Stomach (tissue), 9 donors: Measurements from ENCODE around the gene ICE1. TPM values are rescaled to one million over a fixed set of nuclear protein-coding genes. Genes with fewer than 3 reads are reported as not detected.
"Not testable (repeated sequence)": the region's sequence is repeated elsewhere in the genome, so short reads cannot be mapped to it uniquely, and the experiment has no call there.

ENCODE experiments used
- DNase-seq, 2 donors: peaks; one replicate each; pipeline versions ENCODE4 v3.0.0 to v3.0.0-alpha.2; 2013 to 2019
- H3K27ac ChIP-seq, 5 donors: fragments of 200-600 bp in 4 of 5; sonication (generic) in 4 of 5; one replicate each; pipeline ENCODE4 v1.5.1; 2013 to 2019; ENCODE audit warnings: mild to moderate bottlenecking in 1 of 5, moderate library complexity in 1 of 5
- H3K27me3 ChIP-seq, 3 donors: fragments of 200-600 bp; sonication (generic); one replicate each; pipeline ENCODE4 v1.5.1; 2017 to 2019; ENCODE audit warnings: mixed run types in 1 of 3
- H3K36me3 ChIP-seq, 4 donors: fragments of 200-600 bp; sonication (generic); 1 replicate in 3 of 4; 2 replicates in 1 of 4; pipeline ENCODE4 v1.5.1; 2016 to 2019
- H3K4me1 ChIP-seq, 4 donors: fragments of 200-600 bp; sonication (generic); one replicate each; pipeline ENCODE4 v1.5.1; 2016 to 2019
- H3K4me3 ChIP-seq, 4 donors: fragments of 200-600 bp; sonication (generic) in 3 of 4; one replicate each; pipeline ENCODE4 v1.5.1; 2016 to 2019; ENCODE audit warnings: mild to moderate bottlenecking in 1 of 4
- H3K9me3 ChIP-seq, 4 donors: fragments of 200-600 bp; sonication (generic); one replicate each; pipeline ENCODE4 v1.5.1; 2016 to 2019
- EP300 ChIP-seq: sonication (generic); formaldehyde crosslinking; IDR thresholded peaks from one replicate; pipeline ENCODE4 v1.6.1; 2017; ENCODE audit warnings: antibody characterized with exemption
- POLR2A ChIP-seq, 4 donors: fragments of 450-650 bp; IDR thresholded peaks; one replicate each; pipeline ENCODE4 v1.6.1; 2016; ENCODE audit warnings: antibody characterized with exemption in 4 of 4, control low read depth in 2 of 4, mild to moderate bottlenecking in 1 of 4, moderate library complexity in 1 of 4
- POLR2AphosphoS5 ChIP-seq, 3 donors: sonication (generic); formaldehyde crosslinking; IDR thresholded peaks; one replicate each; pipeline ENCODE4 v1.6.1; 2016; ENCODE audit warnings: antibody characterized with exemption in 3 of 3
- WGBS, 5 donors: extraction: QIAGEN DNeasy Blood & Tissue Kit in 3 of 5; methylation state at CpG; one replicate each; pipeline versions ENCODE4 v1.1.5 to v1.1.7; 2013 to 2018; 5-methylcytosine and 5-hydroxymethylcytosine counted together
- intact Hi-C: fragments of 100-400 bp; cut with DNase I; formaldehyde crosslinking; loops from one replicate; pipeline ENCODE4 v1.15.1; 2023; ENCODE audit warnings: low total_unique reads
- polyA plus RNA-seq, 3 donors: library from polyadenylated mRNA; stranded (reverse); fragments of 200-250 nt; gene quantifications; one replicate each; pipeline ENCODE4 v1.2.3, GENCODE V29; 2013
- total RNA-seq, 5 donors: library from RNA; depleted of rRNA; stranded (reverse); fragments of >200 nt; gene quantifications; one replicate each; pipeline versions ENCODE4 v1.1.0 to v1.2.3, GENCODE V29; 2014 to 2016
- TF ChIP-seq, protein P1 (sequence below), 7 experiments: fragments of 450-650 bp in 4 of 7; fragments of 200-600 bp in 3 of 7; sonication (generic) in 3 of 7; IDR thresholded peaks; one replicate each; pipeline ENCODE4 v1.5.1; 2016 to 2019; ENCODE audit warnings: antibody characterized with exemption in 7 of 7, control low read depth in 2 of 7, mild to moderate bottlenecking in 1 of 7
- donor health status: healthy with polysubstance abuse.
- donor health status: Bipolar disorder and iron deficiency.
- donor health status: healthy.

Gene ICE1
- total and polyA plus RNA-seq, 8 donors, result 4.0 to 44.1 (median 16.7) TPM

- H3K27me3 ChIP-seq, result no peaks in the 10 kb centered on the region
- no peak overlapping the region for H3K4me3 ChIP-seq
- WGBS, 5 donors, result 85 to 97% (median 92%) methylated on average over 5 of the region's 5 CpGs
- H3K4me1 ChIP-seq, result no peaks in the 10 kb centered on the region
- H3K36me3 ChIP-seq, result no peaks in the 10 kb centered on the region
- DNase-seq, result no peak
- TF ChIP-seq EP300, result no peak
- no peak for TF ChIP-seq POLR2A (IDR thresholded peaks at IDR 0.05)
- TF ChIP-seq, protein P1, sequence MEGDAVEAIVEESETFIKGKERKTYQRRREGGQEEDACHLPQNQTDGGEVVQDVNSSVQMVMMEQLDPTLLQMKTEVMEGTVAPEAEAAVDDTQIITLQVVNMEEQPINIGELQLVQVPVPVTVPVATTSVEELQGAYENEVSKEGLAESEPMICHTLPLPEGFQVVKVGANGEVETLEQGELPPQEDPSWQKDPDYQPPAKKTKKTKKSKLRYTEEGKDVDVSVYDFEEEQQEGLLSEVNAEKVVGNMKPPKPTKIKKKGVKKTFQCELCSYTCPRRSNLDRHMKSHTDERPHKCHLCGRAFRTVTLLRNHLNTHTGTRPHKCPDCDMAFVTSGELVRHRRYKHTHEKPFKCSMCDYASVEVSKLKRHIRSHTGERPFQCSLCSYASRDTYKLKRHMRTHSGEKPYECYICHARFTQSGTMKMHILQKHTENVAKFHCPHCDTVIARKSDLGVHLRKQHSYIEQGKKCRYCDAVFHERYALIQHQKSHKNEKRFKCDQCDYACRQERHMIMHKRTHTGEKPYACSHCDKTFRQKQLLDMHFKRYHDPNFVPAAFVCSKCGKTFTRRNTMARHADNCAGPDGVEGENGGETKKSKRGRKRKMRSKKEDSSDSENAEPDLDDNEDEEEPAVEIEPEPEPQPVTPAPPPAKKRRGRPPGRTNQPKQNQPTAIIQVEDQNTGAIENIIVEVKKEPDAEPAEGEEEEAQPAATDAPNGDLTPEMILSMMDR (IDR thresholded peaks at IDR 0.05), result no peak
- no peak for TF ChIP-seq POLR2AphosphoS5 (IDR thresholded peaks at IDR 0.05)
- intact Hi-C loops, result loop anchor here (10.0 kb wide), 1 partner anchor 530 kb away; no protein-coding TSS in a partner anchor
- H3K27ac ChIP-seq, result no peak overlapping the region
- peaks cover 0 to 11% (median 2%) of the 10 kb centered on the region in 4 donors for H3K9me3 ChIP-seq
Observed at GRCh38 chr5:5404381-5404780, 18.1 kb upstream of the ICE1 start.

DNA sequence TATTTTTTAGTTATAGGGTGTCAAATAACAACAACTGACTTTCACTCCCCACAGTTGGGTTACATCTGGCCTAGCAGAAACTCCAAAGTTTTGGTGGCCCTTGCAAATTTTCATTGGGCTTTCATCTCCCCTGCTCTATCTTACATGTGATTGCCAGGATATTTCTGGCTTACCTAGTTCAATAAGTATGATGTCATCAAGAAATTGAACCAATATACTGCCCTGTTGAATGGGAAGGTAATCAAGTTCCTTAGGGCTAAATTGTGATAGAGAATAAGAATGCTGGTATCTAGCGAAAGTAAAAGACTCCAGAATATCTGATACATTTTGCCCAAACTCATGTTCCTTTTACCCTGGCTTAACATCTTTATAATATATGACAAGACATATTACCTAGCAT lies 17.0 kb upstream of the ICE1 start:
- Histone ChIP-seq H3K4me3 (no peak overlapping the region), H3K36me3 (no peaks in the 10 kb centered on the region), H3K27me3 (no peaks in the 10 kb centered on the region), H3K4me1 (no peaks in the 10 kb centered on the region), H3K27ac (no peak overlapping the region), H3K9me3 (peaks cover 0 to 12% (median 4%) of the 10 kb centered on the region in 4 donors)
- 95 to 98% (median 97%) methylated on average over 1 of the region's 1 CpG for WGBS, 5 donors
- DNase-seq, result no peak
- no peak for TF ChIP-seq POLR2AphosphoS5 (IDR thresholded peaks at IDR 0.05)
- no peak for TF ChIP-seq EP300
- intact Hi-C loops, result loop anchor here (10.0 kb wide), 1 partner anchor 531 kb away; no protein-coding TSS in a partner anchor

DNA sequence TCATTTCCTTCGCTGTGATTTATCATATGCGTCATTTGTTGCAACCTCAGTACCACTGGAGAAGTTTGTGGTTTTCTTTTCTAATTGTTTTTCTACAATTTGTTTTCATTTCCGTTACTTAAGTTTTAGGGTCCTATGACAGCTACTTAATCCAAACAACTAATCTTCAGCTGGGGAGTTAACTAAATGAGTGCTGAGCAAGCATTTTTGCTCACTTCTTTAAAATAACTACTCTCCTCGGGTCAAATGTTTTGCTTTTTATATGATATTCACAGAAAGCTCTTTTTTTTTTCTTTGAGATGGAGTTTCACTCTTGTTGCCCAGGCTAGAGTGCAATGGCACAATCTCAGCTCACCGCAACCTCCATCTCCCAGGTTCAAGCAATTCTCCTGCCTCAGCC lies 14.6 kb upstream of the ICE1 start:
- 89 to 91% (median 90%) methylated on average over 5 of the region's 5 CpGs for WGBS, 5 donors
- DNase-seq, result no peak
- Histone ChIP-seq H3K9me3 (peaks cover 0 to 12% (median 4%) of the 10 kb centered on the region in 4 donors), H3K27me3 (no peaks in the 10 kb centered on the region), H3K27ac (no peak overlapping the region), H3K4me3 (no peak overlapping the region), H3K36me3 (no peaks in the 10 kb centered on the region), H3K4me1 (no peaks in the 10 kb centered on the region)
- TF ChIP-seq POLR2A (IDR thresholded peaks at IDR 0.05), result no peak
- TF ChIP-seq EP300, result no peak
- TF ChIP-seq, protein P1 (IDR thresholded peaks at IDR 0.05), result no peak
- TF ChIP-seq POLR2AphosphoS5 (IDR thresholded peaks at IDR 0.05), result no peak
- intact Hi-C loops, result loop anchor here (10.0 kb wide), 1 partner anchor 533 kb away; no protein-coding TSS in a partner anchor

DNA sequence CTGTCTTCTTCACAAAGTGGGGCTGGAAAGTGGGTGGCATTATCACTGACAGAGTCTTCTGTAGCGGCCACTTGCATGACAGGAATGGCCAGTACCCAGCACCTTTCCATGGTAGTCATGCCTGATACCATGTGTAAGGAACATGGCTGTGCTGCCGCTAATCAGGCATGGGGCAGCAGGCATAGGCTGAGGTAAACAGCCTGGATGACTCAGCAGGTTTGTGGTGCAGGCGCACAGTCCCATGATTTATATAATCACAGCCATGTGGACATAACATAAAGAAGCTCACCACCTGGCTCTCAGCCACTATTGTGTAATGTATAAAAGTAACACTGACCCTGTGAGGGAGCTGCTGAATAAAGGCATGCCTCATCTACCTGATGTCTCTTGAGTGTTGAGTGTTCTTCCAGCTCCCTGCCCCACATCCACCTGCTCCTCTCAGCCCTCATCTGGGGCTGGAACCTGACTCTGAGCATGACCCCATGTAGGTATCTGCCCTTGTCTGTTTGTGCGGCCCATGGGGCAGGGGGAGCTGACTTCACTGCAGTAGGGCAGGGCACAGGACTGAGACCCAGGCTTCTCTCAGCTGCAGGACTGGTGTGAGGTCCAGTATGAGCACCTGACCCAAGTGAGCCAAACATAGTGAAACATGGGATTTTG lies 13.2 kb upstream of the ICE1 start:
- no peak for DNase-seq
- 93 to 100% (median 96%) methylated on average over 4 of the region's 4 CpGs for WGBS, 5 donors
- peaks cover 0 to 12% (median 4%) of the 10 kb centered on the region in 4 donors for H3K9me3 ChIP-seq
- TF ChIP-seq POLR2A (IDR thresholded peaks at IDR 0.05), result no peak
- TF ChIP-seq, protein P1 (IDR thresholded peaks at IDR 0.05), result no peak
- no peak for TF ChIP-seq POLR2AphosphoS5 (IDR thresholded peaks at IDR 0.05)
- no peak for TF ChIP-seq EP300
- no peaks in the 10 kb centered on the region for H3K4me1 ChIP-seq
- H3K4me3 ChIP-seq, result no peak overlapping the region
- intact Hi-C loops, result loop anchor here (10.0 kb wide), 1 partner anchor 534 kb away; no protein-coding TSS in a partner anchor
- H3K36me3 ChIP-seq, result no peaks in the 10 kb centered on the region
- H3K27me3 ChIP-seq, result no peaks in the 10 kb centered on the region
- H3K27ac ChIP-seq, result no peak overlapping the region

DNA sequence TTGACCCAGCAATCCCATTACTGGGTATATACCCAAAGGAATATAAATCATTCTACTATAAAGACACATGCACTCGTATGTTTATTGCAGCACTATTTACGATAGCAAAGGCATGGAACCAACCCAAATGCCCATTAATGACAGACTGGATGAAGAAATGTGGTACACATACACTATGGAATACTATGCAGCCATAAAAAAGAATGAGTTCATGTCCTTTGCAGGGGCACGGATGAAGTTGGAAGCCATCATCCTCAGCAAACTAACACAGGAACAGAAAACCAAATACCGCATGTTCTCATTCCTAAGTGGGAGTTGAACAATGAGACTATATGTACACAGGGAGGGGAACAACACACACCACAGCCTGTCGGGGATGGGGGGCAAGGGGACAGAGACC lies 8.6 kb upstream of the ICE1 start:
- DNase-seq, intact Hi-C loops, H3K36me3 ChIP-seq, H3K27ac ChIP-seq, H3K27me3 ChIP-seq, H3K4me1 ChIP-seq, H3K4me3 ChIP-seq: not testable (repeated sequence)
- WGBS, 5 donors, result 66 to 91% (median 84%) methylated on average over 5 of the region's 5 CpGs
- peaks cover 0 to 10% (median 4%) of the 10 kb centered on the region in 4 donors for H3K9me3 ChIP-seq
